Measurements from ENCODE around the gene ERMN. TPM values are rescaled to one million over a fixed set of nuclear protein-coding genes. Genes with fewer than 3 reads are reported as not detected.
"Not testable (repeated sequence)": the region's sequence is repeated elsewhere in the genome, so short reads cannot be mapped to it uniquely, and the experiment has no call there.

ERMN gene
- not detected for polyA plus RNA-seq (2012; ENCODE audit: insufficient read depth, insufficient read length)

- DNase-seq (ENCODE audit: low read depth, low spot score) = no peak
- no peak within 1 kb of the TSS for H3K4me3 ChIP-seq (ENCODE audit: low read length)
Observed at GRCh38 chr2:157325786-157326185, at the start of gene ERMN. Gene ERMN (minus strand): TSS chr2:157325824. CDS start chr2:157325642, 182 bp downstream.

GRCh38 chr2:157375384-157375783 is 49.8 kb upstream of the ERMN start:
- DNase-seq (ENCODE audit: low read depth, low spot score) = no peak
- H3K4me3 ChIP-seq (ENCODE audit: low read length) = no peak overlapping the region

GRCh38 chr2:157368508-157368907 is 42.9 kb upstream of the ERMN start:
- not testable (repeated sequence) for DNase-seq (ENCODE audit: low read depth, low spot score); H3K4me3 ChIP-seq (ENCODE audit: low read length)

GRCh38 chr2:157367704-157368103 is 42.1 kb upstream of the ERMN start:
- no peak for DNase-seq (ENCODE audit: low read depth, low spot score)
- H3K4me3 ChIP-seq (ENCODE audit: low read length) = no peak overlapping the region

- DNase-seq (ENCODE audit: low read depth, low spot score) = no peak
- no peak overlapping the region for H3K4me3 ChIP-seq (ENCODE audit: low read length)
Observed at GRCh38 chr2:157364257-157364974, 38.8 kb upstream of the ERMN start.

GRCh38 chr2:157363612-157364101 is 38.0 kb upstream of the ERMN start:
- no peak for DNase-seq (ENCODE audit: low read depth, low spot score)
- H3K4me3 ChIP-seq (ENCODE audit: low read length) = no peak overlapping the region

GRCh38 chr2:157362627-157363026 is 37.0 kb upstream of the ERMN start:
- no peak overlapping the region for H3K4me3 ChIP-seq (ENCODE audit: low read length)
- DNase-seq (ENCODE audit: low read depth, low spot score) = no peak

GRCh38 chr2:157361526-157361925 is 35.9 kb upstream of the ERMN start:
- DNase-seq (ENCODE audit: low read depth, low spot score) = no peak
- H3K4me3 ChIP-seq (ENCODE audit: low read length) = no peak overlapping the region

- DNase-seq (ENCODE audit: low read depth, low spot score) = no peak
- no peak overlapping the region for H3K4me3 ChIP-seq (ENCODE audit: low read length)
Observed at GRCh38 chr2:157359628-157360027, 34.0 kb upstream of the ERMN start.

GRCh38 chr2:157355618-157356017 is 30.0 kb upstream of the ERMN start:
- no peak overlapping the region for H3K4me3 ChIP-seq (ENCODE audit: low read length)
- no peak for DNase-seq (ENCODE audit: low read depth, low spot score)

GRCh38 chr2:157349949-157350515 is 24.4 kb upstream of the ERMN start:
- DNase-seq (ENCODE audit: low read depth, low spot score) = no peak

GRCh38 chr2:157348291-157348921 is 22.8 kb upstream of the ERMN start:
- no peak overlapping the region for H3K4me3 ChIP-seq (ENCODE audit: low read length)
- no peak for DNase-seq (ENCODE audit: low read depth, low spot score)

More at GRCh38 chr2:157349949-157350515, 24.4 kb upstream of the ERMN start:
- no peak overlapping the region for H3K4me3 ChIP-seq (ENCODE audit: low read length)

- no peak for DNase-seq (ENCODE audit: low read depth, low spot score)
- no peak overlapping the region for H3K4me3 ChIP-seq (ENCODE audit: low read length)
Observed at GRCh38 chr2:157345647-157346389, 20.2 kb upstream of the ERMN start.

- not testable (repeated sequence) for DNase-seq (ENCODE audit: low read depth, low spot score); H3K4me3 ChIP-seq (ENCODE audit: low read length)
Observed at GRCh38 chr2:157341381-157341780, 15.8 kb upstream of the ERMN start.

GRCh38 chr2:157339965-157340655 is 14.5 kb upstream of the ERMN start:
- no peak overlapping the region for H3K4me3 ChIP-seq (ENCODE audit: low read length)
- DNase-seq (ENCODE audit: low read depth, low spot score) = no peak

- no peak for DNase-seq (ENCODE audit: low read depth, low spot score)
Observed at GRCh38 chr2:157337978-157338377, 12.4 kb upstream of the ERMN start.

GRCh38 chr2:157336137-157337010 is 10.8 kb upstream of the ERMN start:
- DNase-seq (ENCODE audit: low read depth, low spot score) = peak; percentile 24
- no peak overlapping the region for H3K4me3 ChIP-seq (ENCODE audit: low read length)

More at GRCh38 chr2:157337978-157338377, 12.4 kb upstream of the ERMN start:
- no peak overlapping the region for H3K4me3 ChIP-seq (ENCODE audit: low read length)

GRCh38 chr2:157334797-157335196 is 9.2 kb upstream of the ERMN start:
- no peak overlapping the region for H3K4me3 ChIP-seq (ENCODE audit: low read length)
- DNase-seq (ENCODE audit: low read depth, low spot score) = no peak
